ENCODE measurements around the gene STX8. TPM values are rescaled to one million over a fixed set of nuclear protein-coding genes. Genes with fewer than 3 reads are reported as not detected.

The STX8 gene
- total and polyA plus RNA-seq, 4 donors, result 14.7 to 39.5 (median 28.7) TPM

- H3K9me3 ChIP-seq (ENCODE audit: control insufficient read depth in 4 of 4, low read length in 3 of 4), result no peaks in the 10 kb centered on the region
- 72% methylated on average over 8 of the region's 8 CpGs for WGBS
- no peak for DNase-seq (ENCODE audit: low spot score)
- no peak for TF ChIP-seq RAD21 (IDR thresholded peaks at IDR 0.05)
- no peak for TF ChIP-seq CTCF (IDR thresholded peaks at IDR 0.05; ENCODE audit: low read depth, low read length, missing input control)
- no peak for TF ChIP-seq MAX (IDR thresholded peaks at IDR 0.05)
- no peak for TF ChIP-seq FOXA1 (IDR thresholded peaks at IDR 0.05)
- no peak for TF ChIP-seq YY1 (IDR thresholded peaks at IDR 0.05)
- TF ChIP-seq HNF4G (IDR thresholded peaks at IDR 0.05), result no peak
- TF ChIP-seq JUND (IDR thresholded peaks at IDR 0.05), result no peak
- no peak for TF ChIP-seq HNF4A (conservative IDR thresholded peaks at IDR 0.05)
- no peak for TF ChIP-seq SP1 (IDR thresholded peaks at IDR 0.05)
- TF ChIP-seq EGR1 (IDR thresholded peaks at IDR 0.05; ENCODE audit: low read depth in 2 of 2), result no peak
- no peak for TF ChIP-seq TAF1 (conservative IDR thresholded peaks at IDR 0.05)
- no peak for TF ChIP-seq REST (IDR thresholded peaks at IDR 0.05)
- TF ChIP-seq RXRA (IDR thresholded peaks at IDR 0.05), result no peak
- no peak for TF ChIP-seq ZBTB33 (IDR thresholded peaks at IDR 0.05)
- TF ChIP-seq, protein P1, sequence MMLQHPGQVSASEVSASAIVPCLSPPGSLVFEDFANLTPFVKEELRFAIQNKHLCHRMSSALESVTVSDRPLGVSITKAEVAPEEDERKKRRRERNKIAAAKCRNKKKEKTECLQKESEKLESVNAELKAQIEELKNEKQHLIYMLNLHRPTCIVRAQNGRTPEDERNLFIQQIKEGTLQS (IDR thresholded peaks at IDR 0.05), result no peak
- TF ChIP-seq FOXA2 (IDR thresholded peaks at IDR 0.05), result no peak
- TF ChIP-seq GABPA (IDR thresholded peaks at IDR 0.05 in 1 of 2, conservative IDR thresholded peaks at IDR 0.05 in 1 of 2), result no peak
- no peak for TF ChIP-seq NR2F2 (IDR thresholded peaks at IDR 0.05)
- H3K27ac ChIP-seq (ENCODE audit: low read depth in 1 of 2, low read length in 2 of 2), result peak overlapping the region in 1 of 2 donors; percentile 59
- H3K36me3 ChIP-seq (ENCODE audit: control insufficient read depth in 4 of 4, insufficient read depth in 3 of 4, low read depth in 1 of 4, low read length in 3 of 4), result no peaks in the 10 kb centered on the region
- H3K4me1 ChIP-seq (ENCODE audit: control insufficient read depth in 4 of 4, insufficient read depth in 4 of 4, low read length in 3 of 4), result peaks cover 8 to 27% (median 22%) of the 10 kb centered on the region in 4 donors
- no peaks in the 10 kb centered on the region for H3K27me3 ChIP-seq (ENCODE audit: control insufficient read depth in 4 of 4, insufficient read depth in 4 of 4, low read length in 3 of 4)
- H3K4me3 ChIP-seq (ENCODE audit: low read depth in 1 of 3, low read length in 3 of 3), result no peak overlapping the region
- no peak overlapping the region for H3K9ac ChIP-seq (ENCODE audit: low read depth in 1 of 2, low read length in 2 of 2)
These were observed 369.3 kb downstream of the STX8 start for GRCh38 chr17:9206410-9206703.

Data from liver (tissue), 9 donors.